GM12864 (cell line): Measurements from ENCODE around the gene ZNF850.
"Not testable (repeated sequence)": the region's sequence is repeated elsewhere in the genome, so short reads cannot be mapped to it uniquely, and the experiment has no call there.

Experiments used
- DNase-seq: peaks from one replicate; pipeline ENCODE4 v3.0.0-alpha.2; 2011; ENCODE audit warnings: low read depth
- H3K4me3 ChIP-seq: 2 replicates; pipeline ENCODE4 v1.5.1; 2011; ENCODE audit warnings: mild to moderate bottlenecking, low read depth, low read length, control low read depth
- TF ChIP-seq, protein P1 (sequence below): IDR thresholded peaks from 2 replicates; pipeline ENCODE4 v1.5.1; 2011; ENCODE audit warnings: low read depth, mild to moderate bottlenecking, moderate library complexity, low read length, control low read depth, inconsistent platforms; ENCODE audit errors: missing control alignments

Gene ZNF850

GRCh38 chr19:36745870-36746269 is 26.7 kb downstream of the ZNF850 start:
- no peak for DNase-seq
- H3K4me3 ChIP-seq: no peak overlapping the region
- TF ChIP-seq, protein P1, sequence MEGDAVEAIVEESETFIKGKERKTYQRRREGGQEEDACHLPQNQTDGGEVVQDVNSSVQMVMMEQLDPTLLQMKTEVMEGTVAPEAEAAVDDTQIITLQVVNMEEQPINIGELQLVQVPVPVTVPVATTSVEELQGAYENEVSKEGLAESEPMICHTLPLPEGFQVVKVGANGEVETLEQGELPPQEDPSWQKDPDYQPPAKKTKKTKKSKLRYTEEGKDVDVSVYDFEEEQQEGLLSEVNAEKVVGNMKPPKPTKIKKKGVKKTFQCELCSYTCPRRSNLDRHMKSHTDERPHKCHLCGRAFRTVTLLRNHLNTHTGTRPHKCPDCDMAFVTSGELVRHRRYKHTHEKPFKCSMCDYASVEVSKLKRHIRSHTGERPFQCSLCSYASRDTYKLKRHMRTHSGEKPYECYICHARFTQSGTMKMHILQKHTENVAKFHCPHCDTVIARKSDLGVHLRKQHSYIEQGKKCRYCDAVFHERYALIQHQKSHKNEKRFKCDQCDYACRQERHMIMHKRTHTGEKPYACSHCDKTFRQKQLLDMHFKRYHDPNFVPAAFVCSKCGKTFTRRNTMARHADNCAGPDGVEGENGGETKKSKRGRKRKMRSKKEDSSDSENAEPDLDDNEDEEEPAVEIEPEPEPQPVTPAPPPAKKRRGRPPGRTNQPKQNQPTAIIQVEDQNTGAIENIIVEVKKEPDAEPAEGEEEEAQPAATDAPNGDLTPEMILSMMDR: no peak

- DNase-seq, H3K4me3 ChIP-seq: not testable (repeated sequence)
Observed at GRCh38 chr19:36736166-36736565, 36.4 kb downstream of the ZNF850 start.

GRCh38 chr19:36719687-36720556 is 52.7 kb downstream of the ZNF850 start:
- no peak for DNase-seq
- no peak overlapping the region for H3K4me3 ChIP-seq
- TF ChIP-seq, protein P1: no peak

GRCh38 chr19:36709423-36709822 is 63.2 kb downstream of the ZNF850 start:
- H3K4me3 ChIP-seq: no peak overlapping the region
- DNase-seq: no peak
- TF ChIP-seq, protein P1: no peak

DNA sequence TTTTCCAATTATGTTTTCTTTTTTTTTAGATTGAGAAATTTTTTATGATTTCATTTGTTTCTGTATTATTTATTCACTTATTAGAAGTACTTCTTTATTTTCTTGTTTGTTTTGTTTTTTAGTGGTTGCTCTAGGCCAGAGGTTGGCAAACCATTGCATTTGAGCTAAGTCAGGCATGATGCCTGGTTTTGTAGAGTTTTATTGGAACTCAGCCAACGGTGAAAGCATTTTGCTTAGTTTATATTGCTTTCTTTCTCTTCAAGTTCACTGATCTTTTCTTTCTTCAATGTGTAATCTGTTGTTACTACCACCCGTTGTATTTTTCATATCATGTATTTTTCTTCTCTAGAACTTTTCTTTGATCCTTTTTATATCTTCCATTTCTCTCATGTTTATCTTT is 65.5 kb downstream of the ZNF850 start:
- TF ChIP-seq, protein P1: no peak
- no peak for DNase-seq
- H3K4me3 ChIP-seq: no peak overlapping the region

DNA sequence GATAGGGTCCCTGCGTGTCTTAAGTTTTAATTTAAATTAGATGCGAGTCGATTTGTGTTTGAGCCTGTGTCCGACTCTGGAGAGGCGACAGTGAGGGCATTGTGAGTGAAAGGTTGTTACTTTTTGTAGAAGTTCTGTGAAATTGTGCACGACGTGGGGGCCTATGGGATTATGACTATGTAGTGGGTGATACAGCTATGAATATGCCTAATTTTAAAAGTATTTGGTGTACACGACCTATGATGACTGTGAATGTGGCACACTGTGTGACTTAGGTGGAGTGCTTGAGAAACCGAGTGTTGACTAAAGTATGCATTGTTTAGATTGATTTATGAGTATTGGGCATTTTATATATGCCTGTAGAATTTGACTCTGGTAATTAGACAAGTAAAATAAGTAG is 84.5 kb downstream of the ZNF850 start:
- DNase-seq: no peak
- H3K4me3 ChIP-seq: peak overlapping the region; percentile 88
- TF ChIP-seq, protein P1: no peak

GRCh38 chr19:36687214-36688056 is 85.2 kb downstream of the ZNF850 start, which contains the start of gene ZNF567:
Gene ZNF567, plus strand, starts transcription at chr19:36687612. Its CDS starts 7,256 bp downstream, at chr19:36694868.
- DNase-seq: peak; percentile 90
- TF ChIP-seq, protein P1: no peak
- H3K4me3 ChIP-seq: peak within 1 kb of the TSS; percentile 88
